K562 (cell line): ENCODE results near the gene UQCC5. TPM values are rescaled to one million over a fixed set of nuclear protein-coding genes. Genes with fewer than 3 reads are reported as not detected.

ENCODE experiments used
- DACH1 ChIP-seq: fragments of 450-650 bp; IDR thresholded peaks from 2 replicates; pipeline ENCODE4 v1.6.1; 2018; ENCODE audit not compliant: partially characterized antibody
- MIER1 ChIP-seq: fragments of 450-650 bp; IDR thresholded peaks from 2 replicates; pipeline ENCODE4 v1.6.1; 2016; ENCODE audit warnings: antibody characterized with exemption, mild to moderate bottlenecking, low read depth
- PRMT5 ChIP-seq: sonication (generic); formaldehyde crosslinking; IDR thresholded peaks from 2 replicates; pipeline ENCODE4 v1.5.0; 2020; ENCODE audit warnings: missing genetic modification reagents
- TFAP4 ChIP-seq: sonication (generic); formaldehyde crosslinking; IDR thresholded peaks from 2 replicates; pipeline ENCODE4 v1.8.0; 2022; ENCODE audit warnings: missing genetic modification reagents, mild to moderate bottlenecking, moderate library complexity, borderline replicate concordance
- TSHZ1 ChIP-seq: fragments of 250-450 bp; sonication (Bioruptor Pico); IDR thresholded peaks from 2 replicates; pipeline ENCODE4 v1.4.0; 2020; ENCODE audit warnings: mild to moderate bottlenecking, moderate library complexity
- USF1 ChIP-seq: sonication (generic); formaldehyde crosslinking; IDR thresholded peaks from 2 replicates; pipeline ENCODE4 v1.9.0; 2022; ENCODE audit warnings: mild to moderate bottlenecking, missing genetic modification reagents
- ZBTB2 ChIP-seq: fragments of 450-650 bp; IDR thresholded peaks from 2 replicates; pipeline ENCODE4 v1.6.1; 2016; ENCODE audit warnings: antibody characterized with exemption
- ZNF133 ChIP-seq: fragments of 250-450 bp; sonication (Bioruptor Pico); IDR thresholded peaks from 2 replicates; pipeline ENCODE4 v1.4.0; 2020; ENCODE audit warnings: mild to moderate bottlenecking
- polyA plus RNA-seq, 8 experiments: library from polyadenylated mRNA; depleted of rRNA in 4 of 8; stranded (reverse) in 5 of 8; unstranded in 3 of 8; fragments of >200 nt; fragmentation: Nextera tagmentation in 2 of 8; fragmentation: Illumina TruSeq in 1 of 8; extraction: Ambion mirVana in 2 of 8; extraction: Trizol in 1 of 8; gene quantifications; 2 replicates each; pipeline versions ENCODE4 v1.2.1 to v1.2.3, GENCODE V29; 2011 to 2014; ENCODE audit warnings: inconsistent platforms in 1 of 8, missing spikeins in 1 of 8
- total RNA-seq, 7 experiments: library from RNA; depleted of rRNA in 6 of 7; stranded (reverse); fragments of >200 nt in 6 of 7; fragmentation: Illumina TruSeq in 2 of 7; extraction: Trizol in 2 of 7; gene quantifications; 2 replicates each; pipeline versions ENCODE4 v1.2.1 to v1.2.3, GENCODE V29; 2011 to 2021; ENCODE audit warnings: low replicate concordance in 1 of 7

Gene UQCC5
- total and polyA plus RNA-seq, 9 of the 15 experiments (the other 6 are each of a cell fraction or from before 2014, with no cell fraction given): 10.2 to 55.4 (median 33.8) TPM

- no peak for TF ChIP-seq MIER1
- no peak for TF ChIP-seq PRMT5 (CRISPR knock-in tag)
- TF ChIP-seq ZBTB2: no peak
- TF ChIP-seq DACH1: peak; percentile 28
- TF ChIP-seq ZNF133: no peak
- no peak for TF ChIP-seq TSHZ1 (CRISPR knock-in tag)
- TF ChIP-seq USF1 (CRISPR knock-in tag): 0 out of 2 replicates have a peak, but pooled peaks have one; percentile 25
- peak; percentile 87 for TF ChIP-seq TFAP4 (CRISPR knock-in tag)
Observed at GRCh38 chr3:52518723-52519444, 17.5 kb upstream of the UQCC5 start (continued).
